HepG2 (cell line): ENCODE results near the gene TMEM238. TPM values are rescaled to one million over a fixed set of nuclear protein-coding genes. Genes with fewer than 3 reads are reported as not detected.

ENCODE experiments used
- CEBPB ChIP-seq: IDR thresholded peaks from 2 replicates; pipeline ENCODE4 v1.6.1; 2011; ENCODE audit warnings: low read depth, low read length, improper control_type of control experiment, borderline replicate concordance
- HNF1B ChIP-seq: sonication (generic); formaldehyde crosslinking; IDR thresholded peaks from 2 replicates; pipeline ENCODE4 v1.5.1; 2020; ENCODE audit warnings: mild to moderate bottlenecking, moderate library complexity, missing genetic modification reagents
- POLR2G ChIP-seq: fragments of 200-400 bp; formaldehyde crosslinking; IDR thresholded peaks from 2 replicates; pipeline ENCODE4 v1.6.1; 2018; ENCODE audit warnings: mild to moderate bottlenecking, low read depth, low read length, moderate library complexity
- PPARG ChIP-seq: conservative IDR thresholded peaks from 2 replicates; pipeline ENCODE4 v1.6.1; 2016; ENCODE audit warnings: missing biosample characterization, missing genetic modification reagents
- TBL1XR1 ChIP-seq: fragments of 150-350 bp; IDR thresholded peaks from 2 replicates; pipeline ENCODE4 v1.6.1; 2014; ENCODE audit warnings: borderline replicate concordance, low read length; ENCODE audit not compliant: partially characterized antibody
- TEAD3 ChIP-seq: optimal IDR thresholded peaks from 2 replicates; pipeline ENCODE3; 2016; ENCODE audit warnings: borderline replicate concordance
- USF2 ChIP-seq, 2 experiments: sonication (generic) in 1 of 2; formaldehyde crosslinking in 1 of 2; IDR thresholded peaks; 2 replicates each; pipeline versions ENCODE4 v1.5.1 to v1.6.1; 2011 to 2020; ENCODE audit warnings: borderline replicate concordance in 1 of 2, low read depth in 1 of 2, low read length in 1 of 2, mild to moderate bottlenecking in 1 of 2, missing genetic modification reagents in 1 of 2, moderate library complexity in 1 of 2
- YY1 ChIP-seq: IDR thresholded peaks from 2 replicates; pipeline ENCODE4 v1.6.1; 2011; ENCODE audit warnings: low read length, low read depth, moderate library complexity, mild to moderate bottlenecking; ENCODE audit not compliant: insufficient read depth, insufficient replicate concordance
- ZNF331 ChIP-seq: sonication (generic); formaldehyde crosslinking; IDR thresholded peaks from 2 replicates; pipeline ENCODE4 v1.4.0; 2020; ENCODE audit warnings: missing genetic modification reagents
- ZNF333 ChIP-seq: sonication (generic); formaldehyde crosslinking; IDR thresholded peaks from 2 replicates; pipeline ENCODE4 v1.4.0; 2020; ENCODE audit warnings: mild to moderate bottlenecking, missing genetic modification reagents, borderline replicate concordance
- ZNF792 ChIP-seq: IDR thresholded peaks from 2 replicates; pipeline ENCODE4 v1.6.1; 2016
- polyA plus RNA-seq, 8 experiments: library from polyadenylated mRNA; depleted of rRNA in 3 of 8; stranded (reverse) in 7 of 8; unstranded in 1 of 8; fragments of >200 nt; fragmentation: Illumina TruSeq in 4 of 8; extraction: Trizol in 4 of 8; gene quantifications; 2 replicates each; pipeline versions ENCODE4 v1.2.1 to v1.2.3, GENCODE V29; 2011 to 2016; ENCODE audit warnings: low read depth in 4 of 8, missing spikeins in 1 of 8, mixed read lengths in 1 of 8; ENCODE audit not compliant: insufficient read depth in 1 of 8
- total RNA-seq, 5 experiments: library from RNA; depleted of rRNA; stranded (reverse); fragments of >200 nt; fragmentation: Illumina TruSeq; extraction: Trizol; gene quantifications; 2 replicates each; pipeline ENCODE4 v1.2.3, GENCODE V29; 2016; ENCODE audit warnings: low read depth in 1 of 5
- TF ChIP-seq, protein P1 (sequence below): IDR thresholded peaks from 2 replicates; pipeline ENCODE4 v1.6.1; 2016; ENCODE audit warnings: low read depth
- TF ChIP-seq, protein P2 (sequence below): sonication (generic); formaldehyde crosslinking; IDR thresholded peaks from 2 replicates; pipeline ENCODE4 v1.4.0; 2020; ENCODE audit warnings: missing genetic modification reagents
- TF ChIP-seq, protein P3 (sequence below): sonication (generic); formaldehyde crosslinking; IDR thresholded peaks from 2 replicates; pipeline ENCODE4 v1.4.0; 2020; ENCODE audit warnings: missing genetic modification reagents, mild to moderate bottlenecking, borderline replicate concordance

Gene TMEM238
- total and polyA plus RNA-seq, 2 of the 13 experiments (the other 11 are each of a cell fraction or from before 2014, with no cell fraction given), result not detected

DNA sequence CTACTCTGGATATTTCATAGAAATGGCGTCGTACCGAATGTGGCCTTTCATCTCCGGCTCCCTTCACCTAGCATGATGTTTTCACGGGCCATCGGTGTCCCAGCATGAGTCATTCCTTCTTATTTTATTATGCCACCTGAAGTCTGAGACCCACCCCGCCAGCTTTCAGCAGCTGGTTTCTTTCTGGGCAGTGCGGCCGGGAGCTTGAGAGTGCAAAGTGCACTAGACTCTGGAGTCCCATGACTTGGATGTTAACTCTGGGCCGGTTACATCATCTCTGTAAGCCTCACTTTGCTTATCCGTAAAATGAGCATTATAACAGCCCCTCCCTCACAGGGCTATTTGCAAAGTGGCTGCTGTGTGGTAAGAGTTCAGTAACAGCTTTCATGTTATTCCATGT lies 50.2 kb downstream of the TMEM238 start (continued):
- TF ChIP-seq, protein P1, sequence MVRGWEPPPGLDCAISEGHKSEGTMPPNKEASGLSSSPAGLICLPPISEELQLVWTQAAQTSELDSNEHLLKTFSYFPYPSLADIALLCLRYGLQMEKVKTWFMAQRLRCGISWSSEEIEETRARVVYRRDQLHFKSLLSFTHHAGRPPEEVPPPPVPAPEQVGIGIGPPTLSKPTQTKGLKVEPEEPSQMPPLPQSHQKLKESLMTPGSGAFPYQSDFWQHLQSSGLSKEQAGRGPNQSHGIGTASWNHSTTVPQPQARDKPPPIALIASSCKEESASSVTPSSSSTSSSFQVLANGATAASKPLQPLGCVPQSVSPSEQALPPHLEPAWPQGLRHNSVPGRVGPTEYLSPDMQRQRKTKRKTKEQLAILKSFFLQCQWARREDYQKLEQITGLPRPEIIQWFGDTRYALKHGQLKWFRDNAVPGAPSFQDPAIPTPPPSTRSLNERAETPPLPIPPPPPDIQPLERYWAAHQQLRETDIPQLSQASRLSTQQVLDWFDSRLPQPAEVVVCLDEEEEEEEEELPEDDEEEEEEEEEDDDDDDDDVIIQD (CRISPR knock-in tag), result peak; percentile 22; the same call in 1 of the 2 replicates
- peak; percentile 72; the same call in 1 of the 2 replicates for TF ChIP-seq HNF1B (CRISPR knock-in tag)
- TF ChIP-seq YY1, result no peak
- TF ChIP-seq PPARG (CRISPR knock-in tag), result peak; percentile 43; the same call in 1 of the 2 replicates
- TF ChIP-seq TEAD3 (CRISPR knock-in tag), result peak; percentile 11
- TF ChIP-seq TBL1XR1, result peak; percentile 60
- TF ChIP-seq CEBPB, result peak; percentile 88
- no peak for TF ChIP-seq USF2 (IDR thresholded peaks at IDR 0.05; ENCODE audit: low read depth, low read length)
- peak; percentile 19; the same call in 1 of the 2 replicates for TF ChIP-seq USF2 (CRISPR knock-in tag; IDR thresholded peaks at IDR 0.05; ENCODE audit: borderline replicate concordance)
- TF ChIP-seq ZNF792, result peak; percentile 22; the same call in 1 of the 2 replicates
- TF ChIP-seq ZNF331, result peak; percentile 72; the same call in 1 of the 2 replicates
- TF ChIP-seq, protein P2, sequence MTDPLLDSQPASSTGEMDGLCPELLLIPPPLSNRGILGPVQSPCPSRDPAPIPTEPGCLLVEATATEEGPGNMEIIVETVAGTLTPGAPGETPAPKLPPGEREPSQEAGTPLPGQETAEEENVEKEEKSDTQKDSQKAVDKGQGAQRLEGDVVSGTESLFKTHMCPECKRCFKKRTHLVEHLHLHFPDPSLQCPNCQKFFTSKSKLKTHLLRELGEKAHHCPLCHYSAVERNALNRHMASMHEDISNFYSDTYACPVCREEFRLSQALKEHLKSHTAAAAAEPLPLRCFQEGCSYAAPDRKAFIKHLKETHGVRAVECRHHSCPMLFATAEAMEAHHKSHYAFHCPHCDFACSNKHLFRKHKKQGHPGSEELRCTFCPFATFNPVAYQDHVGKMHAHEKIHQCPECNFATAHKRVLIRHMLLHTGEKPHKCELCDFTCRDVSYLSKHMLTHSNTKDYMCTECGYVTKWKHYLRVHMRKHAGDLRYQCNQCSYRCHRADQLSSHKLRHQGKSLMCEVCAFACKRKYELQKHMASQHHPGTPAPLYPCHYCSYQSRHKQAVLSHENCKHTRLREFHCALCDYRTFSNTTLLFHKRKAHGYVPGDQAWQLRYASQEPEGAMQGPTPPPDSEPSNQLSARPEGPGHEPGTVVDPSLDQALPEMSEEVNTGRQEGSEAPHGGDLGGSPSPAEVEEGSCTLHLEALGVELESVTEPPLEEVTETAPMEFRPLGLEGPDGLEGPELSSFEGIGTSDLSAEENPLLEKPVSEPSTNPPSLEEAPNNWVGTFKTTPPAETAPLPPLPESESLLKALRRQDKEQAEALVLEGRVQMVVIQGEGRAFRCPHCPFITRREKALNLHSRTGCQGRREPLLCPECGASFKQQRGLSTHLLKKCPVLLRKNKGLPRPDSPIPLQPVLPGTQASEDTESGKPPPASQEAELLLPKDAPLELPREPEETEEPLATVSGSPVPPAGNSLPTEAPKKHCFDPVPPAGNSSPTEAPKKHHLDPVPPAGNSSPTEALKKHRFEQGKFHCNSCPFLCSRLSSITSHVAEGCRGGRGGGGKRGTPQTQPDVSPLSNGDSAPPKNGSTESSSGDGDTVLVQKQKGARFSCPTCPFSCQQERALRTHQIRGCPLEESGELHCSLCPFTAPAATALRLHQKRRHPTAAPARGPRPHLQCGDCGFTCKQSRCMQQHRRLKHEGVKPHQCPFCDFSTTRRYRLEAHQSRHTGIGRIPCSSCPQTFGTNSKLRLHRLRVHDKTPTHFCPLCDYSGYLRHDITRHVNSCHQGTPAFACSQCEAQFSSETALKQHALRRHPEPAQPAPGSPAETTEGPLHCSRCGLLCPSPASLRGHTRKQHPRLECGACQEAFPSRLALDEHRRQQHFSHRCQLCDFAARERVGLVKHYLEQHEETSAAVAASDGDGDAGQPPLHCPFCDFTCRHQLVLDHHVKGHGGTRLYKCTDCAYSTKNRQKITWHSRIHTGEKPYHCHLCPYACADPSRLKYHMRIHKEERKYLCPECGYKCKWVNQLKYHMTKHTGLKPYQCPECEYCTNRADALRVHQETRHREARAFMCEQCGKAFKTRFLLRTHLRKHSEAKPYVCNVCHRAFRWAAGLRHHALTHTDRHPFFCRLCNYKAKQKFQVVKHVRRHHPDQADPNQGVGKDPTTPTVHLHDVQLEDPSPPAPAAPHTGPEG (CRISPR knock-in tag), result 0 out of 2 replicates have a peak, but pooled peaks have one; percentile 48
- TF ChIP-seq POLR2G, result peak; percentile 83
- TF ChIP-seq ZNF333 (CRISPR knock-in tag), result no peak
- TF ChIP-seq, protein P3, sequence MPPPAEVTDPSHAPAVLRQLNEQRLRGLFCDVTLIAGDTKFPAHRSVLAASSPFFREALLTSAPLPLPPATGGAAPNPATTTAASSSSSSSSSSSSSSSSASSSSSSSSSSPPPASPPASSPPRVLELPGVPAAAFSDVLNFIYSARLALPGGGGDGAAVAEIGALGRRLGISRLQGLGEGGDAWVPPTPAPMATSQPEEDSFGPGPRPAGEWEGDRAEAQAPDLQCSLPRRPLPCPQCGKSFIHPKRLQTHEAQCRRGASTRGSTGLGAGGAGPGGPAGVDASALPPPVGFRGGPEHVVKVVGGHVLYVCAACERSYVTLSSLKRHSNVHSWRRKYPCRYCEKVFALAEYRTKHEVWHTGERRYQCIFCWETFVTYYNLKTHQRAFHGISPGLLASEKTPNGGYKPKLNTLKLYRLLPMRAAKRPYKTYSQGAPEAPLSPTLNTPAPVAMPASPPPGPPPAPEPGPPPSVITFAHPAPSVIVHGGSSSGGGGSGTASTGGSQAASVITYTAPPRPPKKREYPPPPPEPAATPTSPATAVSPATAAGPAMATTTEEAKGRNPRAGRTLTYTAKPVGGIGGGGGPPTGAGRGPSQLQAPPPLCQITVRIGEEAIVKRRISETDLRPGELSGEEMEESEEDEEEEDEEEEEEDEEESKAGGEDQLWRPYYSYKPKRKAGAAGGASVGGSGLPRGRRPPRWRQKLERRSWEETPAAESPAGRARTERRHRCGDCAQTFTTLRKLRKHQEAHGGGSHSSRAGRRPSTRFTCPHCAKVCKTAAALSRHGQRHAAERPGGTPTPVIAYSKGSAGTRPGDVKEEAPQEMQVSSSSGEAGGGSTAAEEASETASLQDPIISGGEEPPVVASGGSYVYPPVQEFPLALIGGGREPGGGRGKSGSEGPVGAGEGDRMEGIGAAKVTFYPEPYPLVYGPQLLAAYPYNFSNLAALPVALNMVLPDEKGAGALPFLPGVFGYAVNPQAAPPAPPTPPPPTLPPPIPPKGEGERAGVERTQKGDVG (CRISPR knock-in tag), result no peak
